ENCODE data around the gene MAN1C1.

DNA sequence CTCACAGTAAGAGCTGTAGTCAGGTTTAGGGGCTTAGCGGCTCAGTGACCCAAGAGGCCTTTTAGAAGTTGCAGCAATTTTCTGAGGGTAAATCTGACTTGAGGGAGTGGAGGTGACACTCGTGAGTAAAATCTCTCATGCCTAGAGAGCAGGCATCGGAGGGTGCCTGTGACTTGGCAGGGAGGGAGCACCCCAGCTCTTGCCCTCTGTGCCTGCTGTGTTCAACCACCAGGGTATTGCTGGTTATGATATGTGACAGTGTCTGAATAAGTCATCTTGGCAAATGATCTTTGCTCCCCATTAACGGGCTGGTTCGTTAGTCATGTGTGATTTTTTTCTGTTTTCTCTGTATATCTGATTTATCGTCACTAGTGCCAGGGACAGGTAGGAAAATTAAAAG lies 5.9 kb downstream of the MAN1C1 start:
- TF ChIP-seq ZNF274 (IDR thresholded peaks at IDR 0.05; ENCODE audit: low read depth, low read length) (no peak), YY1 (IDR thresholded peaks at IDR 0.05; ENCODE audit: insufficient read depth, insufficient read length) (no peak), SUZ12 (IDR thresholded peaks at IDR 0.05; ENCODE audit: extremely low read depth, insufficient read depth, insufficient read length) (no peak)

Data from NT2/D1 (cell line).